ENCODE data around the gene RAB43.

DNA sequence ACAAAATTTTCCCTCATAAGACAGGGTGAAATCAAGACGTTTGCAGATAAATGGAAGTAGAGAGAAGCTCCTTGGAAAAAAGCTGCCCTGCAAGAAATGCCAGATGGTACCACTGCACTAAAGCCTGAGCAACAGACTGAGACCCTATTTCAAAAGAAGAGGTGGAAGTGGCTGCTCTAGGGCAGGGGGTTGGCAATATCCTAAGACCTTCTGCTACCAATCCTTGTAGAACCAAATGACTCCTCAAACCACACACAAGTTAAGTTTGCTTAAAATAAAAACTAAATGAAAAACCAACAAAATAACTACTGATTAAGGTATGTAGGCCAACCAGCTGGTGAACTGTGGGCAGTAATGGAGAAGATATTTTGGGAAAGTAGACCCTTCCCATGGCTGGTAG is 21.3 kb downstream of the RAB43 start:
- no peak for TF ChIP-seq CTCF (IDR thresholded peaks at IDR 0.05)
- TF ChIP-seq EZH2phosphoT487 (IDR thresholded peaks at IDR 0.05), result no peak
- TF ChIP-seq EZH2 (IDR thresholded peaks at IDR 0.05), result no peak
